ENCODE results near the gene ARHGAP6.

The ARHGAP6 gene

GRCh38 chrX:11214346-11215190 is 451.2 kb downstream of the ARHGAP6 start:
- peaks cover 2% of the 10 kb centered on the region for H3K27me3 Mint-ChIP-seq
- no peak overlapping the region for H3K27ac Mint-ChIP-seq
- no peaks in the 10 kb centered on the region for H3K36me3 Mint-ChIP-seq
- no peaks in the 10 kb centered on the region for H3K4me1 Mint-ChIP-seq (ENCODE audit: low read depth)
- H3K9me3 Mint-ChIP-seq (ENCODE audit: low read depth) = peaks cover 4% of the 10 kb centered on the region
- no peak overlapping the region for H3K4me3 Mint-ChIP-seq

- Mint-ChIP-seq H3K4me3 (no peak overlapping the region), H3K27ac (no peak overlapping the region)
Measured at GRCh38 chrX:11212741-11213140, 453.0 kb downstream of the ARHGAP6 start.

GRCh38 chrX:11210415-11210801 is 455.3 kb downstream of the ARHGAP6 start:
- Mint-ChIP-seq H3K27me3 (peaks cover 2% of the 10 kb centered on the region), H3K4me1 (ENCODE audit: low read depth) (no peaks in the 10 kb centered on the region), H3K9me3 (ENCODE audit: low read depth) (peaks cover 4% of the 10 kb centered on the region), H3K36me3 (no peaks in the 10 kb centered on the region), H3K4me3 (no peak overlapping the region), H3K27ac (no peak overlapping the region)

More at GRCh38 chrX:11212741-11213140, 453.0 kb downstream of the ARHGAP6 start:
- Mint-ChIP-seq H3K4me1 (ENCODE audit: low read depth) (no peaks in the 10 kb centered on the region), H3K27me3 (peaks cover 2% of the 10 kb centered on the region), H3K36me3 (no peaks in the 10 kb centered on the region), H3K9me3 (ENCODE audit: low read depth) (peaks cover 4% of the 10 kb centered on the region)

- Mint-ChIP-seq H3K4me1 (ENCODE audit: low read depth) (no peaks in the 10 kb centered on the region), H3K4me3 (no peak overlapping the region), H3K36me3 (no peaks in the 10 kb centered on the region), H3K27me3 (peaks cover 2% of the 10 kb centered on the region), H3K9me3 (ENCODE audit: low read depth) (peaks cover 4% of the 10 kb centered on the region), H3K27ac (no peak overlapping the region)
Measured at GRCh38 chrX:11209798-11210414, 455.8 kb downstream of the ARHGAP6 start.

GRCh38 chrX:11206716-11207115 is 459.0 kb downstream of the ARHGAP6 start:
- H3K9me3 Mint-ChIP-seq (ENCODE audit: low read depth) = no peaks in the 10 kb centered on the region
- H3K4me3 Mint-ChIP-seq = no peak overlapping the region
- no peaks in the 10 kb centered on the region for H3K27me3 Mint-ChIP-seq
- no peaks in the 10 kb centered on the region for H3K36me3 Mint-ChIP-seq
- no peak overlapping the region for H3K27ac Mint-ChIP-seq
- H3K4me1 Mint-ChIP-seq (ENCODE audit: low read depth) = no peaks in the 10 kb centered on the region

- H3K4me3 Mint-ChIP-seq = no peak overlapping the region
- no peaks in the 10 kb centered on the region for H3K4me1 Mint-ChIP-seq (ENCODE audit: low read depth)
- H3K27ac Mint-ChIP-seq = no peak overlapping the region
- H3K27me3 Mint-ChIP-seq = no peaks in the 10 kb centered on the region
- H3K36me3 Mint-ChIP-seq = no peaks in the 10 kb centered on the region
- H3K9me3 Mint-ChIP-seq (ENCODE audit: low read depth) = no peaks in the 10 kb centered on the region
Measured at GRCh38 chrX:11205796-11206195, 459.9 kb downstream of the ARHGAP6 start.

- Mint-ChIP-seq H3K9me3 (ENCODE audit: low read depth) (no peaks in the 10 kb centered on the region), H3K4me1 (ENCODE audit: low read depth) (no peaks in the 10 kb centered on the region), H3K27ac (no peak overlapping the region), H3K36me3 (no peaks in the 10 kb centered on the region), H3K4me3 (no peak overlapping the region), H3K27me3 (peaks cover 3% of the 10 kb centered on the region)
Measured at GRCh38 chrX:11197671-11198070, 468.0 kb downstream of the ARHGAP6 start.

GRCh38 chrX:11196476-11196875 is 469.2 kb downstream of the ARHGAP6 start:
- H3K9me3 Mint-ChIP-seq (ENCODE audit: low read depth) = no peaks in the 10 kb centered on the region
- no peaks in the 10 kb centered on the region for H3K36me3 Mint-ChIP-seq
- H3K4me3 Mint-ChIP-seq = no peak overlapping the region
- no peak overlapping the region for H3K27ac Mint-ChIP-seq
- no peaks in the 10 kb centered on the region for H3K4me1 Mint-ChIP-seq (ENCODE audit: low read depth)
- H3K27me3 Mint-ChIP-seq = peaks cover 3% of the 10 kb centered on the region

GRCh38 chrX:11193035-11193469 is 472.7 kb downstream of the ARHGAP6 start:
- Mint-ChIP-seq H3K27me3 (peaks cover 3% of the 10 kb centered on the region), H3K27ac (no peak overlapping the region), H3K9me3 (ENCODE audit: low read depth) (no peaks in the 10 kb centered on the region), H3K4me1 (ENCODE audit: low read depth) (no peaks in the 10 kb centered on the region), H3K4me3 (no peak overlapping the region), H3K36me3 (no peaks in the 10 kb centered on the region)

- H3K27me3 Mint-ChIP-seq = peaks cover 3% of the 10 kb centered on the region
- no peaks in the 10 kb centered on the region for H3K9me3 Mint-ChIP-seq (ENCODE audit: low read depth)
- H3K4me3 Mint-ChIP-seq = no peak overlapping the region
- H3K4me1 Mint-ChIP-seq (ENCODE audit: low read depth) = no peaks in the 10 kb centered on the region
- no peak overlapping the region for H3K27ac Mint-ChIP-seq
- H3K36me3 Mint-ChIP-seq = no peaks in the 10 kb centered on the region
Measured at GRCh38 chrX:11190745-11191510, 474.8 kb downstream of the ARHGAP6 start.

- Mint-ChIP-seq H3K4me1 (ENCODE audit: low read depth) (no peaks in the 10 kb centered on the region), H3K9me3 (ENCODE audit: low read depth) (no peaks in the 10 kb centered on the region)
Measured at GRCh38 chrX:11189097-11189496, 476.6 kb downstream of the ARHGAP6 start.

GRCh38 chrX:11188664-11189063 is 477.1 kb downstream of the ARHGAP6 start:
- Mint-ChIP-seq H3K9me3 (ENCODE audit: low read depth) (no peaks in the 10 kb centered on the region), H3K36me3 (no peaks in the 10 kb centered on the region), H3K27ac (no peak overlapping the region), H3K4me1 (ENCODE audit: low read depth) (no peaks in the 10 kb centered on the region), H3K4me3 (no peak overlapping the region), H3K27me3 (peaks cover 2% of the 10 kb centered on the region)

More at GRCh38 chrX:11189097-11189496, 476.6 kb downstream of the ARHGAP6 start:
- H3K27me3 Mint-ChIP-seq = peaks cover 3% of the 10 kb centered on the region
- no peak overlapping the region for H3K4me3 Mint-ChIP-seq
- no peaks in the 10 kb centered on the region for H3K36me3 Mint-ChIP-seq
- H3K27ac Mint-ChIP-seq = no peak overlapping the region

GRCh38 chrX:11187001-11187400 is 478.7 kb downstream of the ARHGAP6 start:
- Mint-ChIP-seq H3K4me1 (ENCODE audit: low read depth) (no peaks in the 10 kb centered on the region), H3K4me3 (no peak overlapping the region), H3K27me3 (peaks cover 2% of the 10 kb centered on the region), H3K27ac (no peak overlapping the region), H3K36me3 (no peaks in the 10 kb centered on the region), H3K9me3 (ENCODE audit: low read depth) (no peaks in the 10 kb centered on the region)

GRCh38 chrX:11185861-11186260 is 479.9 kb downstream of the ARHGAP6 start:
- Mint-ChIP-seq H3K9me3 (ENCODE audit: low read depth) (no peaks in the 10 kb centered on the region), H3K4me3 (no peak overlapping the region), H3K27ac (no peak overlapping the region), H3K36me3 (no peaks in the 10 kb centered on the region), H3K27me3 (peaks cover 2% of the 10 kb centered on the region), H3K4me1 (ENCODE audit: low read depth) (no peaks in the 10 kb centered on the region)

- peaks cover 2% of the 10 kb centered on the region for H3K27me3 Mint-ChIP-seq
- H3K4me3 Mint-ChIP-seq = no peak overlapping the region
- H3K27ac Mint-ChIP-seq = no peak overlapping the region
- H3K36me3 Mint-ChIP-seq = no peaks in the 10 kb centered on the region
- no peaks in the 10 kb centered on the region for H3K4me1 Mint-ChIP-seq (ENCODE audit: low read depth)
- no peaks in the 10 kb centered on the region for H3K9me3 Mint-ChIP-seq (ENCODE audit: low read depth)
Measured at GRCh38 chrX:11180571-11180970, 485.1 kb downstream of the ARHGAP6 start.

Measured in activated naive CD8-positive, alpha-beta T cell (primary cell).